Body of pancreas (tissue), 4 donors: ENCODE measurements around the gene GLTP. TPM values are rescaled to one million over a fixed set of nuclear protein-coding genes. Genes with fewer than 3 reads are reported as not detected.

Source experiments
- ATAC-seq: fragments of 150-250 bp; one replicate; pipeline ENCODE4 v1.9.1; 2016
- DNase-seq, 4 donors: peaks; one replicate each; pipeline ENCODE4 v3.0.0-alpha.2; 2019
- H3K27ac ChIP-seq, 4 donors: fragments of 200-600 bp; sonication (generic); 1 replicate in 3 of 4; 2 replicates in 1 of 4; pipeline versions ENCODE4 v1.5.1 to v1.6.1; 2016 to 2019; ENCODE audit warnings: mild to moderate bottlenecking in 1 of 4, mixed read lengths in 1 of 4, moderate library complexity in 1 of 4
- H3K27me3 ChIP-seq, 2 donors: fragments of 200-600 bp; sonication (generic); one replicate each; pipeline ENCODE4 v1.6.0; 2016; ENCODE audit warnings: mild to moderate bottlenecking in 1 of 2
- H3K36me3 ChIP-seq, 2 donors: fragments of 200-600 bp; sonication (generic); replicated peaks in 1 of 2; 2 replicates each; pipeline ENCODE4 v1.5.1; 2016; ENCODE audit warnings: low read depth in 2 of 2; ENCODE audit not compliant: insufficient read depth in 1 of 2
- H3K4me1 ChIP-seq: fragments of 200-600 bp; sonication (generic); one replicate; pipeline ENCODE4 v1.6.0; 2016
- H3K4me3 ChIP-seq, 2 donors: fragments of 200-600 bp; sonication (generic); 1 replicate in 1 of 2; 2 replicates in 1 of 2; pipeline ENCODE4 v1.5.1; 2016 to 2019
- H3K9me3 ChIP-seq, 3 donors: fragments of 200-600 bp; sonication (generic); 1 replicate in 2 of 3; 2 replicates in 1 of 3; pipeline ENCODE4 v1.5.1; 2016
- CTCF ChIP-seq, 7 experiments: fragments of 450-650 bp in 4 of 7; fragments of 200-600 bp in 3 of 7; sonication (generic) in 3 of 7; IDR thresholded peaks; one replicate each; pipeline ENCODE4 v1.5.1; 2016 to 2019; ENCODE audit warnings: antibody characterized with exemption in 7 of 7
- POLR2A ChIP-seq, 3 donors: fragments of 450-650 bp; IDR thresholded peaks; one replicate each; pipeline ENCODE4 v1.6.1; 2016; ENCODE audit warnings: antibody characterized with exemption in 3 of 3, mild to moderate bottlenecking in 2 of 3
- WGBS, 2 donors: methylation state at CpG; one replicate each; pipeline ENCODE4 v1.1.5; 2017; 5-methylcytosine and 5-hydroxymethylcytosine counted together
- intact Hi-C: fragments of 100-400 bp; cut with DNase I; formaldehyde crosslinking; loops from one replicate; pipeline ENCODE4 v1.15.1; 2023
- total RNA-seq, 2 donors: library from RNA; depleted of rRNA; stranded (reverse); fragments of >200 nt; gene quantifications; one replicate each; pipeline ENCODE4 v1.1.0, GENCODE V29; 2016

The GLTP gene
- total RNA-seq, 2 donors from 2014 or later, result 21.1 to 27.8 TPM

DNA sequence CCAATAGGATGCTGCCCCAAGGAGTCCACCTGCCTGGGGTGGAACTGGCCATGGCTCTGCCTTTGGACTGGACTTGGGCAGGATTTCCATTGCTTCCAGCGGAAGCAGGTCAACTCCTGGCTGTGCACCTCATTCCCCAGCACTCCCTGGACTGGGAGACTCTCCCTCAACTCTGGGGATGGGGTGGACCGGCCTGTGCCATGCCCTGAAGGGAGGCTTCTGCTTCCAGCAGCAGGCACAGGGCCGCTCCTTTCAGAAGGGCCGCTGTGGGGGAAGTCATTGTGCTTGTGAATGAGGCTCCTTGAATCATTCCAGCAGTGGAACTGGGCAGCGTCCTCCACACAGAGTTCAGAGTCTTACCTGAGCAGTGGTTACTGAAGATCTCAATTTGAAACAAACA, 42.7 kb upstream of the GLTP start:
- TF ChIP-seq POLR2A (IDR thresholded peaks at IDR 0.05), result no peak
- TF ChIP-seq CTCF (IDR thresholded peaks at IDR 0.05), result no peak
- no peak for ATAC-seq

GRCh38 chr12:109921982-109922381, 41.6 kb upstream of the GLTP start:
- Histone ChIP-seq H3K27me3 (no peaks in the 10 kb centered on the region), H3K4me3 (no peak overlapping the region), H3K4me1 (peaks cover 8% of the 10 kb centered on the region), H3K36me3 (peaks cover 0 to 12% of the 10 kb centered on the region in 2 donors), H3K9me3 (no peaks in the 10 kb centered on the region), H3K27ac (no peak overlapping the region)
- ATAC-seq, result no peak
- WGBS, 2 donors, result 81 to 86% methylated on average over 4 of the region's 4 CpGs
- DNase-seq, result no peak
- TF ChIP-seq POLR2A (IDR thresholded peaks at IDR 0.05), result no peak
- no peak for TF ChIP-seq CTCF (IDR thresholded peaks at IDR 0.05)
- intact Hi-C loops, result loop anchor here (10.0 kb wide), 1 partner anchor 63 kb away; no protein-coding TSS in a partner anchor

More for the DNA sequence above, 42.7 kb upstream of the GLTP start:
- intact Hi-C loops, result loop anchor here (10.0 kb wide), 1 partner anchor 62 kb away; no protein-coding TSS in a partner anchor
- Histone ChIP-seq H3K27me3 (no peaks in the 10 kb centered on the region), H3K36me3 (peaks cover 0 to 8% of the 10 kb centered on the region in 2 donors), H3K4me1 (peaks cover 13% of the 10 kb centered on the region), H3K9me3 (no peaks in the 10 kb centered on the region), H3K27ac (no peak overlapping the region), H3K4me3 (no peak overlapping the region)
- WGBS, 2 donors, result 86 to 90% methylated on average over 4 of the region's 5 CpGs
- no peak for DNase-seq

- ATAC-seq (no peak), DNase-seq (no peak)
- Histone ChIP-seq H3K9me3 (no peaks in the 10 kb centered on the region), H3K27ac (no peak overlapping the region), H3K36me3 (peaks cover 0 to 20% of the 10 kb centered on the region in 2 donors), H3K27me3 (no peaks in the 10 kb centered on the region), H3K4me3 (no peak overlapping the region), H3K4me1 (peaks cover 8% of the 10 kb centered on the region)
- TF ChIP-seq POLR2A (IDR thresholded peaks at IDR 0.05), result no peak
- TF ChIP-seq CTCF (IDR thresholded peaks at IDR 0.05), result no peak
- WGBS, 2 donors, result 92% methylated on average over 10 to 11 of the region's 11 CpGs
- intact Hi-C loops, result loop anchor here (10.0 kb wide), 1 partner anchor 64 kb away; no protein-coding TSS in a partner anchor
Observed at GRCh38 chr12:109920261-109920780, 40.0 kb upstream of the GLTP start.

- Histone ChIP-seq H3K36me3 (peaks cover 0 to 22% of the 10 kb centered on the region in 2 donors), H3K9me3 (no peaks in the 10 kb centered on the region), H3K4me3 (no peak overlapping the region), H3K27ac (no peak overlapping the region), H3K27me3 (no peaks in the 10 kb centered on the region), H3K4me1 (peaks cover 16% of the 10 kb centered on the region)
- ATAC-seq, result no peak
- WGBS, 2 donors, result 70 to 81% methylated on average over 9 to 10 of the region's 10 CpGs
- no peak for DNase-seq
- TF ChIP-seq POLR2A (IDR thresholded peaks at IDR 0.05) (no peak), CTCF (IDR thresholded peaks at IDR 0.05) (no peak)
- intact Hi-C loops, result no loop called here
Observed at GRCh38 chr12:109919456-109919855, 39.1 kb upstream of the GLTP start.

GRCh38 chr12:109916045-109916444, 35.7 kb upstream of the GLTP start:
- 58 to 82% methylated on average over 4 of the region's 4 CpGs for WGBS, 2 donors
- Histone ChIP-seq H3K9me3 (no peaks in the 10 kb centered on the region), H3K27me3 (no peaks in the 10 kb centered on the region), H3K36me3 (peaks cover 0 to 27% of the 10 kb centered on the region in 2 donors), H3K4me1 (peaks cover 20% of the 10 kb centered on the region), H3K27ac (peak overlapping the region; percentile 58 to 85 (median 69)), H3K4me3 (no peak overlapping the region)
- intact Hi-C loops, result no loop called here
- TF ChIP-seq POLR2A (IDR thresholded peaks at IDR 0.05), result no peak
- TF ChIP-seq CTCF (IDR thresholded peaks at IDR 0.05), result no peak
- no peak for ATAC-seq
- DNase-seq, result no peak
